Endodermal cell (in vitro differentiated cells): ENCODE data around the gene FNDC3A. TPM values are rescaled to one million over a fixed set of nuclear protein-coding genes. Genes with fewer than 3 reads are reported as not detected.
A peak's percentile ranks its signal among the peaks of the same experiment; 100 is the strongest.

Experiments
- DNase-seq: peaks from one replicate; pipeline ENCODE4 v3.0.0-alpha.2; 2017
- H3K27ac ChIP-seq: 2 replicates; pipeline ENCODE4 v1.5.1; 2013; ENCODE audit warnings: mild to moderate bottlenecking, low read depth, low read length, moderate library complexity
- H3K27me3 ChIP-seq: 2 replicates; pipeline ENCODE4 v1.6.1; 2013; ENCODE audit warnings: mild to moderate bottlenecking, low read length, moderate library complexity; ENCODE audit not compliant: insufficient read depth, control insufficient read depth, poor library complexity, severe bottlenecking
- H3K36me3 ChIP-seq: 2 replicates; pipeline ENCODE4 v1.7.0; 2013; ENCODE audit warnings: mild to moderate bottlenecking, low read length, moderate library complexity; ENCODE audit not compliant: control insufficient read depth, insufficient read depth
- H3K4me1 ChIP-seq: one replicate; pipeline ENCODE4 v1.7.0; 2013; ENCODE audit warnings: low read length; ENCODE audit not compliant: control insufficient read depth, insufficient read depth
- H3K4me3 ChIP-seq: 2 replicates; pipeline ENCODE4 v1.5.1; 2013; ENCODE audit warnings: mild to moderate bottlenecking, low read length, moderate library complexity
- H3K9ac ChIP-seq: 2 replicates; pipeline ENCODE4 v1.6.1; 2013; ENCODE audit warnings: mild to moderate bottlenecking, low read length, moderate library complexity; ENCODE audit not compliant: poor library complexity, severe bottlenecking; ENCODE audit errors: extremely low read depth
- H3K9me3 ChIP-seq: 2 replicates; pipeline ENCODE4 v1.6.1; 2013; ENCODE audit warnings: mild to moderate bottlenecking, low read length, moderate library complexity; ENCODE audit not compliant: control insufficient read depth
- H3K27ac Mint-ChIP-seq: 2 replicates; pipeline ENCODE4 v1.8.0; 2020; ENCODE audit warnings: mixed read lengths
- H3K27me3 Mint-ChIP-seq: 2 replicates; pipeline ENCODE4 v1.8.0; 2021; ENCODE audit warnings: mild to moderate bottlenecking, mixed read lengths; ENCODE audit not compliant: insufficient read depth
- H3K36me3 Mint-ChIP-seq: 2 replicates; pipeline ENCODE4 v1.8.0; 2020; ENCODE audit warnings: low read depth, mixed read lengths
- H3K4me1 Mint-ChIP-seq: 2 replicates; pipeline ENCODE4 v1.8.0; 2020; ENCODE audit warnings: mixed read lengths
- H3K4me3 Mint-ChIP-seq: 2 replicates; pipeline ENCODE4 v1.8.0; 2020; ENCODE audit warnings: mild to moderate bottlenecking, moderate library complexity, mixed read lengths
- H3K9me3 Mint-ChIP-seq: 2 replicates; pipeline ENCODE4 v1.8.0; 2020; ENCODE audit warnings: mild to moderate bottlenecking, mixed read lengths
- WGBS, 2 experiments: methylation state at CpG; one replicate each; pipeline versions ENCODE4 v1.1.5 to v1.1.7; 2013; ENCODE audit warnings: missing lambda C conversion rate in 2 of 2, mixed read lengths in 1 of 2; ENCODE audit not compliant: insufficient coverage in 1 of 2, insufficient read length in 1 of 2; 5-methylcytosine and 5-hydroxymethylcytosine counted together
- total RNA-seq, 2 donors: library from RNA; stranded (reverse); fragmentation: NEBNext Ultra II Directional in 1 of 2; extraction: Animal tissue kit (Norgen Biotek cat#: 25700) in 1 of 2; gene quantifications; 2 replicates in 1 of 2; 3 replicates in 1 of 2; pipeline ENCODE4 v1.2.1, GENCODE V29; 2021
- TF ChIP-seq, protein P1 (sequence below): fragments of 200-600 bp; sonication (generic); conservative IDR thresholded peaks from 2 replicates; pipeline ENCODE4 v1.5.0; 2021; ENCODE audit warnings: antibody characterized with exemption, mild to moderate bottlenecking

The FNDC3A gene
- total RNA-seq, 2 donors from 2014 or later: 42.2 to 42.8 TPM

DNA sequence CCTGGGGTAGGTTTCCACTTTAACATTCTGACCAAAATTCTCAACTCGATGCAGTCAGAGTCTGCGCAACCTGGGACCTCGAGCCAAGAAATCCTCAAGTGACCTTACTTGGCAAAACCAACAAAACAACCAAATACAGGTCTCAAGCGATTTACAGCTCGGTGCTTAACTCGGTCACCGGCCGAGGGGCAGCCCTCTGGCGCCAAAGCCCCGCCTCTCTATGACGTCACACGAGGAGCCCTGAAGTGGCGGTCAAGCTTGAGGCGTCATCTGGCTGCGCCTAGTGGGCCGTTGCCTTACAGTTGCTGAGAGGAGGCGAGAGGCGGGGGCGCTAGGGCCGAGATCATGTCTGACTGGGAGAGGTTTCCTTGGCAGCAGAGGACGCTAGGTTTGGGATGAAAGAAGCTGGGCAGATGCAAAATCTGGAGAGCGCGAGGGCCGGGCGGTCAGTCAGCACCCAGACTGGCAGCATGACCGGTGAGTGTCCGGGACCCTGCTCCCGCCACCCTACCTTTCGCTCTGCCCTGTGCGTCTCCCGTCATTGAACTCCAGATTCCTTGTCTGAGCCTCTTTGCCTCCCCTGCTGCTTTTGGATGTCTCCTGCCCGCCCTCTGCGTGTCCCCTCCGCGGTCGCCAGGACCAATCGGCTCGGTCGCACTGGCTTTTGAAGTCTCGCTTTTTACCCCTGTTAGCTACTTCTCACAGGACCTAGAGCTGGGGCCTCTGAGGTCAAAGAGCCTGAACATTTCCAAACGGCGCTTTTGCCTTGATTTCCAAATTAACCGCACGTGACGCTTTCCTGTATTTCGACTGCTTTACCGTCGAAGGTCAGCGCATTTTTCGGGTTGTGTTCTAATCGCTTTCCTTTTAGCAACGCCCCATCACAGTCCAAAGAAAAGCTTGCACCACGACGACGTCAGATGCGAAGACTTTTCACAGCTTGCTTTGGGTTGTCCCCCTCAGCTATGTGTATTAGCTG, 272.2 kb downstream of the FNDC3A start, which contains the start of gene CDADC1:
TSS of gene CDADC1 (plus strand) at position 283 of the 979 bp plus-strand sequence. CDS start at position 396, 113 bp downstream.
- 0% methylated on average over 23 to 56 of the region's 56 CpGs for WGBS, 2 experiments
- H3K9me3 Mint-ChIP-seq: no peaks in the 10 kb centered on the region

GRCh38 chr13:49248622-49249002, 272.9 kb downstream of the FNDC3A start:
- no peaks in the 10 kb centered on the region for H3K36me3 Mint-ChIP-seq
- TF ChIP-seq, protein P1, sequence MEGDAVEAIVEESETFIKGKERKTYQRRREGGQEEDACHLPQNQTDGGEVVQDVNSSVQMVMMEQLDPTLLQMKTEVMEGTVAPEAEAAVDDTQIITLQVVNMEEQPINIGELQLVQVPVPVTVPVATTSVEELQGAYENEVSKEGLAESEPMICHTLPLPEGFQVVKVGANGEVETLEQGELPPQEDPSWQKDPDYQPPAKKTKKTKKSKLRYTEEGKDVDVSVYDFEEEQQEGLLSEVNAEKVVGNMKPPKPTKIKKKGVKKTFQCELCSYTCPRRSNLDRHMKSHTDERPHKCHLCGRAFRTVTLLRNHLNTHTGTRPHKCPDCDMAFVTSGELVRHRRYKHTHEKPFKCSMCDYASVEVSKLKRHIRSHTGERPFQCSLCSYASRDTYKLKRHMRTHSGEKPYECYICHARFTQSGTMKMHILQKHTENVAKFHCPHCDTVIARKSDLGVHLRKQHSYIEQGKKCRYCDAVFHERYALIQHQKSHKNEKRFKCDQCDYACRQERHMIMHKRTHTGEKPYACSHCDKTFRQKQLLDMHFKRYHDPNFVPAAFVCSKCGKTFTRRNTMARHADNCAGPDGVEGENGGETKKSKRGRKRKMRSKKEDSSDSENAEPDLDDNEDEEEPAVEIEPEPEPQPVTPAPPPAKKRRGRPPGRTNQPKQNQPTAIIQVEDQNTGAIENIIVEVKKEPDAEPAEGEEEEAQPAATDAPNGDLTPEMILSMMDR: peak; percentile 39
- WGBS, 2 experiments: 0 to 11% methylated on average over 3 to 6 of the region's 6 CpGs

More for the DNA sequence above, 272.2 kb downstream of the FNDC3A start, which contains the start of gene CDADC1:
- Histone ChIP-seq H3K27ac (peak within 1 kb of the TSS; percentile 45), H3K4me1 (peaks cover 10% of the 10 kb centered on the region), H3K36me3 (no peaks in the 10 kb centered on the region), H3K9me3 (peaks cover 1% of the 10 kb centered on the region), H3K4me3 (peak within 1 kb of the TSS; percentile 97), H3K27me3 (no peaks in the 10 kb centered on the region), H3K9ac (peak within 1 kb of the TSS; percentile 85)
- Mint-ChIP-seq H3K4me1 (peaks cover 13% of the 10 kb centered on the region), H3K36me3 (no peaks in the 10 kb centered on the region), H3K27ac (peak within 1 kb of the TSS; percentile 98), H3K4me3 (peak within 1 kb of the TSS; percentile 95), H3K27me3 (peaks cover 13% of the 10 kb centered on the region)
- TF ChIP-seq, protein P1: no peak
- peak; percentile 99 for DNase-seq

DNA sequence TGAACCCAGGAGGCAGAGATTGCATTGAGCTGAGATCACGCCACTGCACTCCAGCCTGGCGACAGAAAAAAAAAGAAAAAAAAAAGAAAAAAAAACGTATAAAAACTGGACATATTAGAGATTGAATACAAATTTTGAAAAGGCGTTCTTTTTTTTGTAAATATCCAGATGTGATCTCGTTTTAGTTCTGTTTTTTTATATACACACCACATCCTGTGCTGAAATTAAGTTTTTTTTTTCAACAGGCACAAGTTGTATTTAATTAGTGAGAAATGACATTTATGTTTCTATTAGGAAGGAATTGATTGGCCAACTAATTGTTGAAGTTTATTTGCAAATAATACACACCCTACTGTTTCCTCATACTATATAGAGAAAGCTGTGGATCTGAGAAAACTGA, 275.6 kb downstream of the FNDC3A start:
- DNase-seq: no peak
- Histone ChIP-seq H3K4me3 (no peak overlapping the region), H3K36me3 (peaks cover 14% of the 10 kb centered on the region), H3K27me3 (no peaks in the 10 kb centered on the region), H3K27ac (no peak overlapping the region), H3K9ac (no peak overlapping the region), H3K4me1 (peaks cover 4% of the 10 kb centered on the region), H3K9me3 (no peaks in the 10 kb centered on the region)
- TF ChIP-seq, protein P1: no peak
- H3K27me3 Mint-ChIP-seq: peaks cover 1% of the 10 kb centered on the region
- peaks cover 13% of the 10 kb centered on the region for H3K4me1 Mint-ChIP-seq
- peaks cover 16% of the 10 kb centered on the region for H3K36me3 Mint-ChIP-seq
- no peaks in the 10 kb centered on the region for H3K9me3 Mint-ChIP-seq
- H3K4me3 Mint-ChIP-seq: no peak overlapping the region
- 87 to 97% methylated on average over 5 of the region's 5 CpGs for WGBS, 2 experiments
- H3K27ac Mint-ChIP-seq: no peak overlapping the region

More at GRCh38 chr13:49248622-49249002, 272.9 kb downstream of the FNDC3A start:
- H3K27ac ChIP-seq: no peak overlapping the region
- H3K27me3 Mint-ChIP-seq: peaks cover 10% of the 10 kb centered on the region
- DNase-seq: no peak
- H3K4me3 Mint-ChIP-seq: peak overlapping the region; percentile 95
- peak overlapping the region; percentile 98 for H3K27ac Mint-ChIP-seq
- H3K4me1 Mint-ChIP-seq: peaks cover 13% of the 10 kb centered on the region
- H3K9ac ChIP-seq: peak overlapping the region; percentile 85
- H3K27me3 ChIP-seq: no peaks in the 10 kb centered on the region
- H3K36me3 ChIP-seq: no peaks in the 10 kb centered on the region
- peak overlapping the region; percentile 97 for H3K4me3 ChIP-seq
- H3K9me3 ChIP-seq: no peaks in the 10 kb centered on the region
- H3K4me1 ChIP-seq: peaks cover 7% of the 10 kb centered on the region
- no peaks in the 10 kb centered on the region for H3K9me3 Mint-ChIP-seq
